HepG2 (cell line): ENCODE results near the gene ETHE1. TPM values are rescaled to one million over a fixed set of nuclear protein-coding genes. Genes with fewer than 3 reads are reported as not detected.
A peak's percentile ranks its signal among the peaks of the same experiment; 100 is the strongest.

ENCODE experiments used
- AHR ChIP-seq: IDR thresholded peaks from 2 replicates; pipeline ENCODE4 v1.6.1; 2018; ENCODE audit warnings: missing genetic modification reagents, missing compliant biosample characterization
- HDAC1 ChIP-seq: sonication (generic); formaldehyde crosslinking; IDR thresholded peaks from 2 replicates; pipeline ENCODE4 v1.5.1; 2020; ENCODE audit warnings: mild to moderate bottlenecking, missing genetic modification reagents
- KIAA2018 ChIP-seq: sonication (generic); formaldehyde crosslinking; IDR thresholded peaks from 2 replicates; pipeline ENCODE4 v1.5.0; 2020; ENCODE audit warnings: mild to moderate bottlenecking, missing genetic modification reagents, borderline replicate concordance
- MLLT10 ChIP-seq: sonication (generic); formaldehyde crosslinking; IDR thresholded peaks from 2 replicates; pipeline ENCODE4 v1.4.0; 2020; ENCODE audit warnings: missing genetic modification reagents
- NR3C1 ChIP-seq: sonication (generic); formaldehyde crosslinking; IDR thresholded peaks from 2 replicates; pipeline ENCODE4 v1.4.0; 2020; ENCODE audit warnings: missing genetic modification reagents
- PHF21A ChIP-seq: sonication (generic); formaldehyde crosslinking; IDR thresholded peaks from 2 replicates; pipeline ENCODE4 v1.5.0; 2020; ENCODE audit warnings: mild to moderate bottlenecking, missing genetic modification reagents
- SP140L ChIP-seq: sonication (generic); formaldehyde crosslinking; IDR thresholded peaks from 2 replicates; pipeline ENCODE4 v1.4.0; 2020; ENCODE audit warnings: missing genetic modification reagents, borderline replicate concordance
- U2AF2 ChIP-seq: fragments of 200-400 bp; formaldehyde crosslinking; IDR thresholded peaks from 2 replicates; pipeline ENCODE4 v1.6.1; 2017; ENCODE audit warnings: low read depth, mild to moderate bottlenecking, low read length
- ZNF263 ChIP-seq: sonication (generic); formaldehyde crosslinking; IDR thresholded peaks from 2 replicates; pipeline ENCODE4 v1.4.0; 2020; ENCODE audit warnings: missing genetic modification reagents
- polyA plus RNA-seq, 8 experiments: library from polyadenylated mRNA; depleted of rRNA in 3 of 8; stranded (reverse) in 7 of 8; unstranded in 1 of 8; fragments of >200 nt; fragmentation: Illumina TruSeq in 4 of 8; extraction: Trizol in 4 of 8; gene quantifications; 2 replicates each; pipeline versions ENCODE4 v1.2.1 to v1.2.3, GENCODE V29; 2011 to 2016; ENCODE audit warnings: low read depth in 4 of 8, missing spikeins in 1 of 8, mixed read lengths in 1 of 8; ENCODE audit not compliant: insufficient read depth in 1 of 8
- total RNA-seq, 5 experiments: library from RNA; depleted of rRNA; stranded (reverse); fragments of >200 nt; fragmentation: Illumina TruSeq; extraction: Trizol; gene quantifications; 2 replicates each; pipeline ENCODE4 v1.2.3, GENCODE V29; 2016; ENCODE audit warnings: low read depth in 1 of 5
- TF ChIP-seq, protein P1 (sequence below): IDR thresholded peaks from 2 replicates; pipeline ENCODE4 v1.4.0; 2020; ENCODE audit warnings: mild to moderate bottlenecking, missing genetic modification reagents
- TF ChIP-seq, protein P2 (sequence below): sonication (generic); formaldehyde crosslinking; IDR thresholded peaks from 2 replicates; pipeline ENCODE4 v1.9.0; 2021; ENCODE audit warnings: missing genetic modification reagents, borderline replicate concordance
- TF ChIP-seq, protein P3 (sequence below): sonication (generic); formaldehyde crosslinking; IDR thresholded peaks from 2 replicates; pipeline ENCODE4 v1.4.0; 2020; ENCODE audit warnings: missing genetic modification reagents
- TF ChIP-seq, protein P4 (sequence below): sonication (generic); formaldehyde crosslinking; IDR thresholded peaks from 2 replicates; pipeline ENCODE4 v1.8.0; 2022; ENCODE audit warnings: missing genetic modification reagents, mild to moderate bottlenecking, inconsistent platforms, borderline replicate concordance

The ETHE1 gene
- total and polyA plus RNA-seq, 2 of the 13 experiments (the other 11 are each of a cell fraction or from before 2014, with no cell fraction given), result 32.5 to 58.4 TPM

DNA sequence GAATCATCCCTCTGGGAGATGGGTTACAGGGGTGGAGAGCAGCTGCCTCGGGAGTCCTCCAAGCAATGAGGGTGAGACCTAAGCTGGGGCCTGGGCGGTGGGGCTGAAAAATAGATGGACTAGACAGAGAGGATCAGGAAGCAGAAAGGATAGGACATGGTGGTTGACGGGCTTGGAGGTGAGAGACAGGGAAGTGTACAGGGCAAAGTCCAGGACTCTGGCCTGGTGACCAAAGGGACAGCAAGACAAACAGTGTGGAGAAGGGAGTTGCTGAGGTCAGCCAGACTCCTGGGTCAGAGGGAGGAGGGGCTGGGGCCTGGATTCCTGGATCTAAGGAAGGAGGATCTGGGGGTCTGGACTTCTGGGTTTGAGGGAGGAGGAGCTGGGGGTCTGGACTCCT lies 28.0 kb downstream of the ETHE1 start (continued):
- TF ChIP-seq, protein P1, sequence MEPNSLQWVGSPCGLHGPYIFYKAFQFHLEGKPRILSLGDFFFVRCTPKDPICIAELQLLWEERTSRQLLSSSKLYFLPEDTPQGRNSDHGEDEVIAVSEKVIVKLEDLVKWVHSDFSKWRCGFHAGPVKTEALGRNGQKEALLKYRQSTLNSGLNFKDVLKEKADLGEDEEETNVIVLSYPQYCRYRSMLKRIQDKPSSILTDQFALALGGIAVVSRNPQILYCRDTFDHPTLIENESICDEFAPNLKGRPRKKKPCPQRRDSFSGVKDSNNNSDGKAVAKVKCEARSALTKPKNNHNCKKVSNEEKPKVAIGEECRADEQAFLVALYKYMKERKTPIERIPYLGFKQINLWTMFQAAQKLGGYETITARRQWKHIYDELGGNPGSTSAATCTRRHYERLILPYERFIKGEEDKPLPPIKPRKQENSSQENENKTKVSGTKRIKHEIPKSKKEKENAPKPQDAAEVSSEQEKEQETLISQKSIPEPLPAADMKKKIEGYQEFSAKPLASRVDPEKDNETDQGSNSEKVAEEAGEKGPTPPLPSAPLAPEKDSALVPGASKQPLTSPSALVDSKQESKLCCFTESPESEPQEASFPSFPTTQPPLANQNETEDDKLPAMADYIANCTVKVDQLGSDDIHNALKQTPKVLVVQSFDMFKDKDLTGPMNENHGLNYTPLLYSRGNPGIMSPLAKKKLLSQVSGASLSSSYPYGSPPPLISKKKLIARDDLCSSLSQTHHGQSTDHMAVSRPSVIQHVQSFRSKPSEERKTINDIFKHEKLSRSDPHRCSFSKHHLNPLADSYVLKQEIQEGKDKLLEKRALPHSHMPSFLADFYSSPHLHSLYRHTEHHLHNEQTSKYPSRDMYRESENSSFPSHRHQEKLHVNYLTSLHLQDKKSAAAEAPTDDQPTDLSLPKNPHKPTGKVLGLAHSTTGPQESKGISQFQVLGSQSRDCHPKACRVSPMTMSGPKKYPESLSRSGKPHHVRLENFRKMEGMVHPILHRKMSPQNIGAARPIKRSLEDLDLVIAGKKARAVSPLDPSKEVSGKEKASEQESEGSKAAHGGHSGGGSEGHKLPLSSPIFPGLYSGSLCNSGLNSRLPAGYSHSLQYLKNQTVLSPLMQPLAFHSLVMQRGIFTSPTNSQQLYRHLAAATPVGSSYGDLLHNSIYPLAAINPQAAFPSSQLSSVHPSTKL (CRISPR knock-in tag), result peak; percentile 75
- TF ChIP-seq PHF21A (CRISPR knock-in tag) (peak; percentile 46; the same call in 1 of the 2 replicates), ZNF263 (CRISPR knock-in tag) (peak; percentile 65), KIAA2018 (CRISPR knock-in tag) (no peak), MLLT10 (CRISPR knock-in tag) (no peak), SP140L (no peak), NR3C1 (CRISPR knock-in tag) (no peak), AHR (CRISPR knock-in tag) (no peak), HDAC1 (CRISPR knock-in tag) (no peak), U2AF2 (no peak)
- TF ChIP-seq, protein P2, sequence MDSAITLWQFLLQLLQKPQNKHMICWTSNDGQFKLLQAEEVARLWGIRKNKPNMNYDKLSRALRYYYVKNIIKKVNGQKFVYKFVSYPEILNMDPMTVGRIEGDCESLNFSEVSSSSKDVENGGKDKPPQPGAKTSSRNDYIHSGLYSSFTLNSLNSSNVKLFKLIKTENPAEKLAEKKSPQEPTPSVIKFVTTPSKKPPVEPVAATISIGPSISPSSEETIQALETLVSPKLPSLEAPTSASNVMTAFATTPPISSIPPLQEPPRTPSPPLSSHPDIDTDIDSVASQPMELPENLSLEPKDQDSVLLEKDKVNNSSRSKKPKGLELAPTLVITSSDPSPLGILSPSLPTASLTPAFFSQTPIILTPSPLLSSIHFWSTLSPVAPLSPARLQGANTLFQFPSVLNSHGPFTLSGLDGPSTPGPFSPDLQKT (CRISPR knock-in tag), result no peak
- TF ChIP-seq, protein P3, sequence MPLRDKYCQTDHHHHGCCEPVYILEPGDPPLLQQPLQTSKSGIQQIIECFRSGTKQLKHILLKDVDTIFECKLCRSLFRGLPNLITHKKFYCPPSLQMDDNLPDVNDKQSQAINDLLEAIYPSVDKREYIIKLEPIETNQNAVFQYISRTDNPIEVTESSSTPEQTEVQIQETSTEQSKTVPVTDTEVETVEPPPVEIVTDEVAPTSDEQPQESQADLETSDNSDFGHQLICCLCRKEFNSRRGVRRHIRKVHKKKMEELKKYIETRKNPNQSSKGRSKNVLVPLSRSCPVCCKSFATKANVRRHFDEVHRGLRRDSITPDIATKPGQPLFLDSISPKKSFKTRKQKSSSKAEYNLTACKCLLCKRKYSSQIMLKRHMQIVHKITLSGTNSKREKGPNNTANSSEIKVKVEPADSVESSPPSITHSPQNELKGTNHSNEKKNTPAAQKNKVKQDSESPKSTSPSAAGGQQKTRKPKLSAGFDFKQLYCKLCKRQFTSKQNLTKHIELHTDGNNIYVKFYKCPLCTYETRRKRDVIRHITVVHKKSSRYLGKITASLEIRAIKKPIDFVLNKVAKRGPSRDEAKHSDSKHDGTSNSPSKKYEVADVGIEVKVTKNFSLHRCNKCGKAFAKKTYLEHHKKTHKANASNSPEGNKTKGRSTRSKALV (CRISPR knock-in tag), result no peak
- TF ChIP-seq, protein P4, sequence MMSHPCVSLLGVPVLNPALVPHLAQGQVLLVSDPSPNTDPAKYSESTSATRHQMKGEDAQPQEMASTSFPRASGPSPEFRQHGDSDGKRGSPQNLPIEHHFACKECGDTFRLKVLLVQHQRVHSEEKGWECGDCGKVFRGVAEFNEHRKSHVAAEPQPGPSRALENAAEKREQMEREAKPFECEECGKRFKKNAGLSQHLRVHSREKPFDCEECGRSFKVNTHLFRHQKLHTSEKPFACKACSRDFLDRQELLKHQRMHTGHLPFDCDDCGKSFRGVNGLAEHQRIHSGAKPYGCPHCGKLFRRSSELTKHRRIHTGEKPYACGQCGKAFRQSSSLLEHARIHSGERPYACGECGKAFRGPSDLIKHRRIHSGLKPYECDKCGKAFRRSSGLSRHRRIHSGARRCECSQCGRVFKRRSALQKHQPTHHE (CRISPR knock-in tag), result no peak
